GM12878 (cell line): ENCODE results near the gene CAPN15. TPM values are rescaled to one million over a fixed set of nuclear protein-coding genes. Genes with fewer than 3 reads are reported as not detected.

ENCODE experiments used
- ATAC-seq: fragments of 200-7000 bp; cut with Tn5 transposase; 3 replicates; pipeline ENCODE4 v1.9.1; 2020; ENCODE audit warnings: mild to moderate bottlenecking, moderate library complexity
- BruUV-seq: library from RNA; stranded (reverse); fragments of 400-500 nt; replicated peaks from 2 replicates; lab custom pipeline; 2021; lab: Mats Ljungman, UMichigan
- CTCF ChIA-PET: fragments of 300-600 bp; sonication (Branson Sonifier 250); formaldehyde crosslinking; extraction: SDS; loops from one replicate; lab custom pipeline; 2021; ENCODE audit warnings: inconsistent platforms; lab: Yijun Ruan, JAX
- POLR2A ChIA-PET: fragments of 350-600 bp; formaldehyde crosslinking; extraction: SDS; loops from one replicate; lab custom pipeline; 2021; ENCODE audit warnings: inconsistent platforms; lab: Charles Lee
- RAD21 ChIA-PET: fragments of 300-600 bp; sonication (Branson Sonifier 250); formaldehyde crosslinking; loops from one replicate; lab custom pipeline; 2023; ENCODE audit warnings: antibody characterized with exemption; ENCODE audit not compliant: unreplicated experiment; lab: Charles Lee
- SMC1A ChIA-PET: fragments of 300-600 bp; sonication (Branson Sonifier 250); formaldehyde crosslinking; loops from one replicate; lab custom pipeline; 2023; ENCODE audit not compliant: unreplicated experiment, uncharacterized antibody; lab: Charles Lee
- DNase-seq: peaks from one replicate; pipeline ENCODE4 v3.0.0-alpha.2; 2011; ENCODE audit warnings: low read depth, low spot score
- FAIRE-seq: peaks from 3 replicates; lab custom pipeline; 2011; peaks lifted over from hg19 to GRCh38; lab: Jason Lieb, UNC
- H2AFZ ChIP-seq: 2 replicates; pipeline ENCODE4 v1.6.0; 2011; ENCODE audit warnings: low read depth, low read length, control low read depth; ENCODE audit not compliant: control insufficient read depth
- H3K27ac ChIP-seq: 2 replicates; pipeline ENCODE4 v1.5.1; 2011; ENCODE audit warnings: control low read depth; ENCODE audit not compliant: control insufficient read depth, insufficient read depth
- H3K27me3 ChIP-seq, 2 experiments: replicated peaks in 1 of 2; 2 replicates each; pipeline versions ENCODE4 v1.6.0 to v1.6.1; 2011; ENCODE audit warnings: low read length in 1 of 2; ENCODE audit not compliant: control insufficient read depth in 2 of 2, insufficient read depth in 2 of 2
- H3K36me3 ChIP-seq, 2 experiments: 2 replicates each; pipeline ENCODE4 v1.5.1; 2011; ENCODE audit warnings: low read length in 1 of 2; ENCODE audit not compliant: control insufficient read depth in 2 of 2, insufficient read depth in 2 of 2
- H3K4me1 ChIP-seq: 2 replicates; pipeline ENCODE4 v1.6.1; 2011; ENCODE audit warnings: mild to moderate bottlenecking, low read length, moderate library complexity, mixed read lengths; ENCODE audit not compliant: control insufficient read depth, insufficient read depth
- H3K4me2 ChIP-seq: 2 replicates; pipeline ENCODE4 v1.6.0; 2011; ENCODE audit warnings: control low read depth; ENCODE audit not compliant: control insufficient read depth, insufficient read depth
- H3K4me3 ChIP-seq: fragments of 200-600 bp; sonication (generic); 2 replicates; pipeline ENCODE4 v1.5.1; 2016
- H3K79me2 ChIP-seq: 2 replicates; pipeline ENCODE4 v1.6.0; 2011; ENCODE audit warnings: low read length; ENCODE audit not compliant: control insufficient read depth, insufficient read depth
- H3K9ac ChIP-seq: 2 replicates; pipeline ENCODE4 v1.8.0; 2011; ENCODE audit warnings: low read length, control low read depth, mixed read lengths; ENCODE audit not compliant: control insufficient read depth, insufficient read depth
- H3K9me3 ChIP-seq: replicated peaks from 3 replicates; pipeline ENCODE4 v1.5.1; 2011; ENCODE audit warnings: mild to moderate bottlenecking, low read length; ENCODE audit not compliant: control insufficient read depth, insufficient read depth
- H4K20me1 ChIP-seq: 2 replicates; pipeline ENCODE4 v1.6.0; 2011; ENCODE audit not compliant: control insufficient read depth, insufficient read depth
- LARP7 ChIP-seq: fragments of 450-650 bp; IDR thresholded peaks from 2 replicates; pipeline ENCODE4 v1.6.1; 2017; ENCODE audit warnings: mild to moderate bottlenecking
- RAD51 ChIP-seq: fragments of 450-650 bp; IDR thresholded peaks from 2 replicates; pipeline ENCODE4 v1.6.1; 2016; ENCODE audit warnings: moderate library complexity, mild to moderate bottlenecking, inconsistent platforms
- SIN3A ChIP-seq: IDR thresholded peaks from 2 replicates; pipeline ENCODE4 v1.6.1; 2012; ENCODE audit warnings: low read depth, low read length, improper control_type of control experiment
- TAF1 ChIP-seq: IDR thresholded peaks from 2 replicates; pipeline ENCODE4 v1.6.1; 2011; ENCODE audit warnings: mild to moderate bottlenecking, low read depth, low read length, borderline replicate concordance
- WGBS: methylation state at CpG from one replicate; pipeline ENCODE4 v1.1.6; 2016; ENCODE audit warnings: low lambda C conversion rate; ENCODE audit not compliant: insufficient replicate concordance, insufficient coverage; ENCODE audit errors: missing lambda C conversion rate; 5-methylcytosine and 5-hydroxymethylcytosine counted together
- in situ Hi-C: fragments of 300-500 bp; cut with MboI; formaldehyde crosslinking; loops from 9 replicates; pipeline ENCODE4 v1.14.3; 2018; ENCODE audit warnings: mixed read lengths
- intact Hi-C: fragments of 100-400 bp; cut with micrococcal nuclease; formaldehyde crosslinking; loops from one replicate; pipeline ENCODE4 v1.14.2; 2022; ENCODE audit not compliant: unreplicated experiment
- polyA plus RNA-seq, 11 experiments: library from polyadenylated mRNA; depleted of rRNA in 4 of 11; unstranded in 6 of 11; stranded (reverse) in 5 of 11; fragments of >200 nt; fragmentation: Nextera tagmentation in 4 of 11; fragmentation: Illumina TruSeq in 1 of 11; extraction: Ambion mirVana in 4 of 11; extraction: Trizol in 1 of 11; gene quantifications; 1 replicate in 1 of 11; 2 replicates in 10 of 11; pipeline versions ENCODE4 v1.2.1 to v1.2.3, GENCODE V29; 2011 to 2016; ENCODE audit warnings: inconsistent platforms in 2 of 11, missing spikeins in 2 of 11, low read depth in 1 of 11
- total RNA-seq, 4 experiments: library from RNA; depleted of rRNA in 3 of 4; stranded (reverse); fragments of >200 nt in 3 of 4; fragmentation: Illumina TruSeq in 1 of 4; extraction: Trizol in 1 of 4; gene quantifications; 2 replicates each; pipeline versions ENCODE4 v1.2.1 to v1.2.3, GENCODE V29; 2013 to 2021
- TF ChIP-seq, protein P1 (sequence below): IDR thresholded peaks from 2 replicates; pipeline ENCODE4 v1.6.1; 2011; ENCODE audit warnings: borderline replicate concordance, low read depth, mild to moderate bottlenecking, moderate library complexity, low read length; ENCODE audit not compliant: insufficient read depth, poor library complexity, severe bottlenecking

CAPN15 gene
- total and polyA plus RNA-seq, 10 of the 15 experiments (the other 5 are each of a cell fraction or from before 2014, with no cell fraction given): 0.40 to 78.5 (median 8.3) TPM

GRCh38 chr16:507996-508395 lies 19.5 kb upstream of the CAPN15 start:
- FAIRE-seq: no peak
- intact Hi-C loops (no loop called here), in situ Hi-C loops (no loop called here)
- no TSS peak for BruUV-seq
- SMC1A ChIA-PET: no interaction called here
- Histone ChIP-seq H3K79me2 (no peaks in the 10 kb centered on the region), H3K27me3 (no peaks in the 10 kb centered on the region), H3K4me1 (no peaks in the 10 kb centered on the region), H3K4me2 (no peak overlapping the region), H3K9me3 (no peaks in the 10 kb centered on the region), H3K27ac (no peak overlapping the region), H3K4me3 (no peak overlapping the region), H3K36me3 (no peaks in the 10 kb centered on the region), H2AFZ (no peak overlapping the region), H4K20me1 (no peaks in the 10 kb centered on the region), H3K9ac (no peak overlapping the region)
- ATAC-seq: no peak
- CTCF ChIA-PET: no interaction called here
- WGBS: 74% methylated on average over 6 of the region's 6 CpGs
- POLR2A ChIA-PET: no interaction called here
- RAD21 ChIA-PET: no interaction called here
- no peak for DNase-seq
- TF ChIP-seq SIN3A: no peak
- TF ChIP-seq TAF1: no peak
- TF ChIP-seq, protein P1, sequence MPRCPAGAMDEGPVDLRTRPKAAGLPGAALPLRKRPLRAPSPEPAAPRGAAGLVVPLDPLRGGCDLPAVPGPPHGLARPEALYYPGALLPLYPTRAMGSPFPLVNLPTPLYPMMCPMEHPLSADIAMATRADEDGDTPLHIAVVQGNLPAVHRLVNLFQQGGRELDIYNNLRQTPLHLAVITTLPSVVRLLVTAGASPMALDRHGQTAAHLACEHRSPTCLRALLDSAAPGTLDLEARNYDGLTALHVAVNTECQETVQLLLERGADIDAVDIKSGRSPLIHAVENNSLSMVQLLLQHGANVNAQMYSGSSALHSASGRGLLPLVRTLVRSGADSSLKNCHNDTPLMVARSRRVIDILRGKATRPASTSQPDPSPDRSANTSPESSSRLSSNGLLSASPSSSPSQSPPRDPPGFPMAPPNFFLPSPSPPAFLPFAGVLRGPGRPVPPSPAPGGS: no peak
- TF ChIP-seq LARP7: no peak
- TF ChIP-seq RAD51: no peak
